HG03280 (cell line): Measurements from ENCODE around the gene R3HDM2.
"Not testable (repeated sequence)": the region's sequence is repeated elsewhere in the genome, so short reads cannot be mapped to it uniquely, and the experiment has no call there.

Source experiments
- ATAC-seq: cut with Tn5 transposase; IDR thresholded peaks from one replicate; pipeline ENCODE4 v1.9.1; 2021; ENCODE audit warnings: mild to moderate bottlenecking, moderate library complexity; ENCODE audit not compliant: unreplicated experiment

The R3HDM2 gene

DNA sequence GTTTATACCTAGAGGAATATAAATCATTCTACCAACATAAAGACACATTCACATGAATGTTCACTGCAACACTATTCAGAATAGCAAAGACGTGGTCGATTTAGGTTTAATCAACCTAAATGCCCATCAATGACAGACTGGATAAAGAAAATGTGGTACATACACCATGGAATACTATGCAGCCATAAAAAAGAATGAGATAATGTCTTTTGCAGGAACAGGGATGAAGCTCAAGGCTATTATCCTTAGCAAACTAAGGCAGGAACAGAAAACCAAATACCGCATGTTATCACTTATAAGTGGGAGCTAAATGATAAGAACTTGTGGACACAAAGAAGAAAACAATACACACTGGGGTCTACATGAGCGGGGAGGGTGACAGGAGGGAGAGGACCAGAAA, 94.5 kb downstream of the R3HDM2 start:
- not testable (repeated sequence) for ATAC-seq

DNA sequence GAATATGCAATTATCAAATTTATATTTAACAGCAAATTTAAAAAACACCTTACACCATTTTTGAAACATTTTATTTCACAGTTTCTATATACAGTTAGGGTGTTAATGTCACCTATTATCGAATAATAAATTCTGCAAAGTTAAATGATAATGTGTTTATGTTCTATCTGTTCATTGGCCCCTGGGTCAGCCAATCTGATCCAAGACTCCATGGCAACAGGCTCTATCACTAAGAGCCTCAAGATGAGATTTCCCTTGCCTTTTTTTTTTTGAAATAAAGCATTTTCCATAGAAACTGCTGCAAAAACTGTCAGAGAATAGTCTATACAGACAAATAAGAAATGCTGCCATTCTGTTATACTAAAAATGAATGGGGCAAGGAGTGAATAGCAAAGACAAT, 96.6 kb downstream of the R3HDM2 start:
- ATAC-seq: no peak

DNA sequence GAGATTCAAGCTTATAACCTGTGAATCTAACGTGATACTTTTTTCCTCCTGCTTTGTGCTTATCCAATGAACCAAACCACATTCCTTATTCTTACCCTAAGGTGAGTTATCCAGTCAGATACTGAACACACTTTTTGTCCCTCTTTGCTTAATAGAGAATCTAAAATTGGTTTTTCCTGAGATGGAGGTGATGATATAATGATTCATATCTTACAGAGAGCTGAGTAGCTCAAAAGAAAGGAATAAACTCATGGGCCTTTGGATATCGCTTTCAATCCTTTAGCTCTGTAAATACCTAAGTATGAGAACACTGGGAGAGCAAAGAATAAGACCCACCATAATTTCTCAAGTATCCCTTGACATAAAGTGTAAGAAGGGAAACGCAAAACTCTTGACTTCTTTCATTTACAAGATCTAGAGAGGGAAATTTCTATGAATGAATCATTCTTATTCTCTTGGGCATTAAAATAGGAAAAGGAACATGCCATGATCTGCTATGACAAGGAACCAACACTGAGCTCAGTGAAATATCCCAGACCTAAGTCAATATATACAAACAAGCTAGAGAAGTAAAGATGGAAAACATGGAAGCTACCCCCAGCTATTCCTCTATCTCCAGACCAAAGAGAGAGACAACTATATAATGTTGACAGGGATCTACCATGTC, 98.1 kb downstream of the R3HDM2 start:
- no peak for ATAC-seq

DNA sequence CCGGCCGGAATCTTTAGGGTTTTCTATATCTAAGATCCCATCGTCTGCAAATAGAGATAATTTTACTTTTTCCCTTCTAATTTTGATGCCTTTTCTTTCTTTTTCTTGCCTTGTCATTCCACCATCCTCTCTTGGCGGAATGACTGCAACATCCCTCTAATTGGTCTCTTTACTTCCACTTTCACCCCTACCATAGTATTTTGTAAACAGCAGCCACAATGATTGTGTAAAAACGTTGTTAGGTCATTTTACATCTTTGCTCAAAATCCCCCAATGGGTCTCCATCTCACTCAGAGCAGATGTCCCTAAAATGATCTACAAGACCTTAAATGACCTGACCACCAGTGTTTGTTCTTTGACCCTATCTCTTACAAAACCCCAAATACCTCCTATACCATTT, 99.9 kb downstream of the R3HDM2 start:
- no peak for ATAC-seq

GRCh38 chr12:57329219-57329618, 101.6 kb downstream of the R3HDM2 start:
- no peak for ATAC-seq

- ATAC-seq: no peak
These were observed 105.4 kb downstream of the R3HDM2 start for GRCh38 chr12:57325395-57325794.

DNA sequence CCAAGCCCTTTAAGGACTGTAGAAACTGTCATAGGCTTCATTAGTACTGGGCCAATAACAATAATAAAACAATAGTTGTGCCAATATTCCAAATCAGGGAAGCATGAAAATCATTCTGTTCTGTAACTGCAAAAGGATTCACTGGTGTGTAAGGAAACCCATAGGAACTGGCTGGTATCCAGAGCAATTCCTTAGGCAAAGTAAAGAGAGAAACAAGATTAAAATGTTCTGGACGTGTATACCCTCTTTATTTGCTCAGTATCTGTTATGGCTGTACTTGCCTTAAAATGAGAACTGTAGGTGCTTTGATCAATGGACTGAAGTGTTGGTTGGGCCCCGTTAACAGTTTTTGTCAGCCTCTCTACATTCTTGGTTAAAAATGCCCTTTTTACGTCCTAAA, 107.4 kb downstream of the R3HDM2 start:
- ATAC-seq: no peak

DNA sequence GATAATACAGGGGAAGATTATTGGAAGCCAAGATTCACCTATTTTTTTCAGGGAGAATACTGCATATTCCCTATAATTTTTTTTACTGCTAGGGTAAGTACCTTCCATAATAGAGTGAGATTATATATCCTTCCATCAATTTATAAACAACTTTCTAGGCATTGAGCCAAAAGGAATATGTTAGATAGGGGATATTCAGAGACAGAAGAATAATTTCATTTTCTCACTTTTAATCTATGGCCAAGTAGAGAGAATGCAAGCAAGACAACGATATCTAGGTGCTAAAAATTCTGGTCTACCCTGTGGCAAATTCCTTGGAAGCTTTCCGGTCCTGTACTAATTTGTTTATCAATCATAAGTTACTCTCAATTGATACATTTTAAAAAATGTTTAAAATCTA, 110.2 kb downstream of the R3HDM2 start:
- ATAC-seq: no peak

DNA sequence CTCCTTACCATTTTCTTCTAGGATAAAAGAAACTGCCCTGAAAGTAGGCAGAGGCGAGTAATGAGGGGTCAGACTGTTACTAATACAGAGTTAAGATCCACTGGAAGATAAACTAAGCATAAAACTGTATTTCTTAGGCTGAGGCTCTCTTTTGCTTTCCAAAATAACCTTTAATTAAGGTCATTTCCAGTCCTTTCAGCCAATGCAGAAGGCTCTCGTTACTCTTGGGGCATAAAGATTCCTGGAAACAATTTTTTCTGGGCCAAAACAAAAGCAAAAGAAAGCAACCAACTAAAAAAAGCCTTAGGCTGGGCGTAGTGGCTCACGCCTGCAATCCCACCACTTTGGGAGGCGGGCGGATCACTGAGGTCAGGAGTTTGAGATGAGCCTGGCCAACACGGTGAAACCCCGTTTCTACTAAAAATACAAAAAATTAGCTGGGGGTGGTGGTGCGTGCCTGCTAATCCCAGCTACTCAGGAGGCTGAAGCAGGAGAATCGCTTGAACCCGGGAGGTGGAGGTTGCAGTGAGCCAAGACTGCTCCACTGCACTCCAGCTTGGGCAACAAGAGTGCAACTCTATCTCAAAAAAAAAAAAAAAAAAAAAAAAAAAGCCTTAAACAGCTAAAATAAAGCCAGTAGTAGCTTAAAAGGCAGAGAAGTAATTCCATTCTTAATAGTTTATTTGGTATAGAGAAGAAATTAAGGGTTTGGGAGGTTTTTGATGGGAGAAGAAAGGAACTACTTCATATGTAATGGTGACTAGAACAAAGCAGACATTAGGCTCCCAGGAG, 111.0 kb downstream of the R3HDM2 start:
- no peak for ATAC-seq

DNA sequence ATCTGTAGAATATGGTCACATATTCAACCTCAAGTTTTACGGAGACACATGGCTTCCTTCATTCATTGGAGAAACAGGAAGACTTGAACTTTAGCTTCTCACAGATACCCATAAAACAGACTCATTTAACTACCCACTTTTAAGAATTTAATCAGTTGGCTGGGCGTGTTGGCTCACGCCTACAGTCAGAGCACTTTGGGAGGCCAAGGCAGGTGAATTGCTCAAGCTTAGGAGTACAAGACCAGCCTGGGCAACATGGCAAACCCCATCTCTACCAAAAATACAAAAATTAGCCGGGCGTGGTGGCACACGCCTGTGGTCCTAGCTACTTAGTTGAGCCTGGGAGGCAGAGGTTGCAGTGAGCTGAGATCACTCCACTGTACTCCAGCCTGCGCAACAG, 115.2 kb downstream of the R3HDM2 start:
- ATAC-seq: no peak

- ATAC-seq: not testable (repeated sequence)
These were observed 118.6 kb downstream of the R3HDM2 start for GRCh38 chr12:57312287-57312686.

GRCh38 chr12:57309420-57309819, 121.4 kb downstream of the R3HDM2 start:
- no peak for ATAC-seq

GRCh38 chr12:57300961-57301584, 129.8 kb downstream of the R3HDM2 start:
- ATAC-seq: no peak

DNA sequence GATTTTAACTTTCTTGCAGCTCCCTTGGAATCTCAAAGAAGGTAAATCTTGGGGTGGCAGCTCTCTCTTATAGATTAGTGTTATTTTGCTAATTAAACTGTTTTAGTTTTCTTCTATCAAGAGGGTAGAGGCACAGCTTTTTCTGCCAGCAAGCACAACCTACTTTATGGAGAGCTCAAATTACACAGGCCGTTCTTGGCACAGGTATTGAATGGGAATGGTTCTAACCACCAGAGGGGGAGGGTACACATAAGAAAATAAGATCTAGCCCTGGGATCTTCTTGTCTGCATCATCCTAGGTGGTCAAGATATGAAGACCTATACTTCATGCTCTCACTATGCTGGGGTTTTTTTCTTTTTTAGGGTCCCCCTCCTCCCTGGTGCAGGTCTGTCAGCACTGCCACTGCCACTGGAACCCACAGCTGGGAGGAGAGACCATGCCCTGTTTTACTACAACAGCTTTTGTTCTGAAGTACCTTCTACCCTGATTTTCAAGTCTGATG, 131.3 kb downstream of the R3HDM2 start:
- no peak for ATAC-seq

DNA sequence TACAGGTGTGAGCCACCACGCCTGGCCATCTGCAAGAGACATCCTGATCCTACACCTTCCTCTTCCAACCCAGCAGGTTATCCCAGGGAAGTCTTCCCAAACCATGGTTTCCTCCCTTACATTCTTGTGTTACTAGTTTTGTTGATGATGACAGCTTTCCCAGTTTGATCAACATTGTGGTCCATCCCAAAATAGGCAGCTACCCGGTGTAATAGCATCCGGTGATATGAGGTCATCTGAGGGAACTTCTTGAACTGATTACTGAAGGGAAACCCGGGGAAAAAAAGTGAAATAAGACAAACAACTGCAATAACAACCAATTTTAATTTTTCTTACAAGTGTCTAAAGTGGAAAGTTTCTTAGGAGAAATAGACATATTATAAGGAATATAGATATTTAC, 134.6 kb downstream of the R3HDM2 start:
- ATAC-seq: no peak

- ATAC-seq: not testable (repeated sequence)
These were observed 148.8 kb downstream of the R3HDM2 start for GRCh38 chr12:57282073-57282472.

- ATAC-seq: peak; percentile 97
These were observed 150.4 kb downstream of the R3HDM2 start for GRCh38 chr12:57280211-57281062.

DNA sequence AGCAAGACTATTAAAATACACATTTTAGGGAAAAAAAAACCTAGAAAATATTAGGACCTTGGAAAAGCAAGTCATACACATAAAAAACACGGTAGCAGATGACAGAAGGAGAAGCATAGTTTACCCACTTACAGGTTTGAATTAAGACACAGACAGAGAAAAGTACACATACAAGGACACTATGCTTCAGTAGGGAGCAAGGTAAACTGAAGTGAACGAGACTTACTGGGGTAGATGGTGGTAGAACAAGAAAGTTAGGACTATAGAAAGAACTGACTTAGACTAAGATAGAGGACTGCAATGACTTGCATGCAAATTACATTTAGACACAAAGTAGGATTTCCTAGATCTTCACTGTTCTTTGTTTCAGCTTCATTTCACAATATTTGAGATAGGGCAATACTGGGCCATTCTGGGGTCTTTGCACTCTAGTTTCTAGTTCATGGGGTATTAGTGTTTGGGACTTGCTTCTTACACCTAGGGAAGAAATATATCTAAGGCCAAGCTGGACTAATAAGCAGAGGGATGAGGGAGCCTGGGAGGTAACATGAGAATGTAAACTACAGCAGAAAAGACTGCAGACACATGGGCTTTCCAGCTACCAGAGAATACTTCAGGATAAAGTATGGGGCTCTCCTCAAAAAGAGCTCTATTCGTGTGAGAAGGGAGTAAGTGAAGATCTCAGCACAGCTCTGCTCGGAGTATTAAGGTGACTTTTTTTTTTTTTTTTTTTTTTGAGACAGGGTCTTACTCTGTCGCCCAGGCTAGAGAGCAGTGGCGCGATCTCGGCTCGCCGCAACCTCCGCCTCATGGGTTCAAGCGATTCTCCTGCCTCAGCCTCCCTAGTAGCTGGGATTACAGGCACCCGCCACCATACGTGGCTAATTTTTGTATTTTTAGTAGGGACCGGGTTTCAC, 152.1 kb downstream of the R3HDM2 start:
- no peak for ATAC-seq

- ATAC-seq: no peak
These were observed 153.8 kb downstream of the R3HDM2 start for GRCh38 chr12:57276935-57277563.
